Neural cell (in vitro differentiated cells): ENCODE data around the gene P2RY6. TPM values are rescaled to one million over a fixed set of nuclear protein-coding genes. Genes with fewer than 3 reads are reported as not detected.

Source experiments
- H2AFZ ChIP-seq: fragments of 200-600, 300-800 bp; sonication (generic), shearing (Covaris generic); 2 replicates; pipeline ENCODE4 v1.6.0; 2014; ENCODE audit warnings: low read depth, mild to moderate bottlenecking, antibody characterized with exemption, low read length, moderate library complexity
- H3F3A ChIP-seq: fragments of 200-600 bp; shearing (Covaris generic); 2 replicates; pipeline ENCODE4 v1.6.1; 2016; ENCODE audit warnings: mild to moderate bottlenecking, moderate library complexity, mixed read lengths, antibody characterized with exemption, low read length; ENCODE audit not compliant: insufficient read depth, poor library complexity, severe bottlenecking
- H3K27ac ChIP-seq: fragments of 200-600, 300-800 bp; sonication (generic), shearing (Covaris generic); 2 replicates; pipeline ENCODE4 v1.5.1; 2014; ENCODE audit warnings: mild to moderate bottlenecking, low read length, moderate library complexity
- H3K27me3 ChIP-seq: fragments of 300-800, 200-600 bp; sonication (generic), shearing (Covaris generic); 2 replicates; pipeline ENCODE4 v1.6.0; 2014; ENCODE audit warnings: mild to moderate bottlenecking, low read depth, low read length, moderate library complexity; ENCODE audit not compliant: insufficient read depth
- H3K36me3 ChIP-seq: fragments of 300-800, 200-600 bp; sonication (generic), shearing (Covaris generic); 2 replicates; pipeline ENCODE4 v1.5.1; 2014; ENCODE audit warnings: mild to moderate bottlenecking, antibody characterized with exemption, low read length, moderate library complexity; ENCODE audit not compliant: insufficient read depth
- H3K4me2 ChIP-seq: fragments of 300-800, 200-600 bp; sonication (generic), shearing (Covaris generic); 2 replicates; pipeline ENCODE4 v1.6.0; 2014; ENCODE audit warnings: mild to moderate bottlenecking, low read length
- H3K4me3 ChIP-seq: fragments of 300-800, 200-600 bp; sonication (generic), shearing (Covaris generic); 2 replicates; pipeline ENCODE4 v1.5.1; 2014; ENCODE audit warnings: mild to moderate bottlenecking, low read length, moderate library complexity
- H3K79me2 ChIP-seq: fragments of 200-600 bp; shearing (Covaris generic); replicated peaks from 2 replicates; pipeline ENCODE4 v1.6.0; 2014; ENCODE audit warnings: mild to moderate bottlenecking, low read length, moderate library complexity; ENCODE audit not compliant: insufficient read depth
- H3K9ac ChIP-seq: fragments of 300-800, 200-600 bp; sonication (generic), shearing (Covaris generic); 2 replicates; pipeline ENCODE4 v1.6.1; 2016; ENCODE audit warnings: mild to moderate bottlenecking, low read length, mixed read lengths
- H3K9me2 ChIP-seq: fragments of 200-600 bp; shearing (Covaris generic); 2 replicates; pipeline ENCODE4 v1.6.1; 2016; ENCODE audit warnings: mild to moderate bottlenecking, low read length, mixed read lengths; ENCODE audit not compliant: insufficient read depth
- H3K9me3 ChIP-seq: fragments of 200-600, 300-800 bp; sonication (generic), shearing (Covaris generic); 2 replicates; pipeline ENCODE4 v1.6.1; 2016; ENCODE audit warnings: mild to moderate bottlenecking, mixed run types, low read length, moderate library complexity, mixed read lengths
- H4K20me1 ChIP-seq: fragments of 200-600 bp; shearing (Covaris generic); 2 replicates; pipeline ENCODE4 v1.6.1; 2016; ENCODE audit warnings: mild to moderate bottlenecking, mixed run types; ENCODE audit not compliant: insufficient read depth
- EP300 ChIP-seq: fragments of 450-650 bp; conservative IDR thresholded peaks from 2 replicates; pipeline ENCODE4 v1.6.1; 2014; ENCODE audit warnings: antibody characterized with exemption, mild to moderate bottlenecking, moderate library complexity; ENCODE audit not compliant: poor library complexity, severe bottlenecking
- EZH2 ChIP-seq: fragments of 200-600, 300-800 bp; shearing (Covaris generic), sonication (generic); IDR thresholded peaks from 2 replicates; pipeline ENCODE4 v1.6.1; 2014; ENCODE audit warnings: antibody characterized with exemption, low read length, borderline replicate concordance, mild to moderate bottlenecking; ENCODE audit not compliant: insufficient read depth, poor library complexity, severe bottlenecking
- MXI1 ChIP-seq: fragments of 450-650 bp; conservative IDR thresholded peaks from 2 replicates; pipeline ENCODE4 v1.6.1; 2014; ENCODE audit warnings: antibody characterized with exemption, mild to moderate bottlenecking; ENCODE audit not compliant: poor library complexity, severe bottlenecking
- POLR2AphosphoS5 ChIP-seq: IDR thresholded peaks from 2 replicates; pipeline ENCODE4 v1.6.1; 2012
- RAD21 ChIP-seq: fragments of 450-650 bp; conservative IDR thresholded peaks from 2 replicates; pipeline ENCODE4 v1.6.1; 2014; ENCODE audit warnings: antibody characterized with exemption, mild to moderate bottlenecking, moderate library complexity
- SMC3 ChIP-seq: fragments of 450-650 bp; conservative IDR thresholded peaks from 2 replicates; pipeline ENCODE4 v1.6.1; 2014; ENCODE audit warnings: antibody characterized with exemption, mild to moderate bottlenecking, moderate library complexity; ENCODE audit not compliant: poor library complexity
- TAF1 ChIP-seq: IDR thresholded peaks from 2 replicates; pipeline ENCODE4 v1.6.1; 2012; ENCODE audit warnings: low read depth
- polyA plus RNA-seq: library from polyadenylated mRNA; depleted of rRNA; stranded (reverse); fragments of >200 nt; gene quantifications from 2 replicates; pipeline ENCODE4 v1.2.3, GENCODE V29; 2014
- TF ChIP-seq, protein P1 (sequence below): IDR thresholded peaks from 2 replicates; pipeline ENCODE4 v1.6.1; 2012; ENCODE audit warnings: borderline replicate concordance
- TF ChIP-seq, protein P2 (sequence below): fragments of 450-650 bp; IDR thresholded peaks from 2 replicates; pipeline ENCODE4 v1.5.1; 2014; ENCODE audit warnings: antibody characterized with exemption, mild to moderate bottlenecking, moderate library complexity; ENCODE audit not compliant: poor library complexity, severe bottlenecking

The P2RY6 gene
- polyA plus RNA-seq, 1 donor from 2014 or later: not detected

- no peaks in the 10 kb centered on the region for H3K9me3 ChIP-seq
- H3F3A ChIP-seq: no peaks in the 10 kb centered on the region
- H2AFZ ChIP-seq: no peak overlapping the region
- no peak overlapping the region for H3K4me2 ChIP-seq
- no peak for TF ChIP-seq EZH2
- TF ChIP-seq EP300: no peak
- TF ChIP-seq, protein P1, sequence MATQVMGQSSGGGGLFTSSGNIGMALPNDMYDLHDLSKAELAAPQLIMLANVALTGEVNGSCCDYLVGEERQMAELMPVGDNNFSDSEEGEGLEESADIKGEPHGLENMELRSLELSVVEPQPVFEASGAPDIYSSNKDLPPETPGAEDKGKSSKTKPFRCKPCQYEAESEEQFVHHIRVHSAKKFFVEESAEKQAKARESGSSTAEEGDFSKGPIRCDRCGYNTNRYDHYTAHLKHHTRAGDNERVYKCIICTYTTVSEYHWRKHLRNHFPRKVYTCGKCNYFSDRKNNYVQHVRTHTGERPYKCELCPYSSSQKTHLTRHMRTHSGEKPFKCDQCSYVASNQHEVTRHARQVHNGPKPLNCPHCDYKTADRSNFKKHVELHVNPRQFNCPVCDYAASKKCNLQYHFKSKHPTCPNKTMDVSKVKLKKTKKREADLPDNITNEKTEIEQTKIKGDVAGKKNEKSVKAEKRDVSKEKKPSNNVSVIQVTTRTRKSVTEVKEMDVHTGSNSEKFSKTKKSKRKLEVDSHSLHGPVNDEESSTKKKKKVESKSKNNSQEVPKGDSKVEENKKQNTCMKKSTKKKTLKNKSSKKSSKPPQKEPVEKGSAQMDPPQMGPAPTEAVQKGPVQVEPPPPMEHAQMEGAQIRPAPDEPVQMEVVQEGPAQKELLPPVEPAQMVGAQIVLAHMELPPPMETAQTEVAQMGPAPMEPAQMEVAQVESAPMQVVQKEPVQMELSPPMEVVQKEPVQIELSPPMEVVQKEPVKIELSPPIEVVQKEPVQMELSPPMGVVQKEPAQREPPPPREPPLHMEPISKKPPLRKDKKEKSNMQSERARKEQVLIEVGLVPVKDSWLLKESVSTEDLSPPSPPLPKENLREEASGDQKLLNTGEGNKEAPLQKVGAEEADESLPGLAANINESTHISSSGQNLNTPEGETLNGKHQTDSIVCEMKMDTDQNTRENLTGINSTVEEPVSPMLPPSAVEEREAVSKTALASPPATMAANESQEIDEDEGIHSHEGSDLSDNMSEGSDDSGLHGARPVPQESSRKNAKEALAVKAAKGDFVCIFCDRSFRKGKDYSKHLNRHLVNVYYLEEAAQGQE: no peak
- no peak for TF ChIP-seq MXI1
- no peak for TF ChIP-seq RAD21
- TF ChIP-seq, protein P2, sequence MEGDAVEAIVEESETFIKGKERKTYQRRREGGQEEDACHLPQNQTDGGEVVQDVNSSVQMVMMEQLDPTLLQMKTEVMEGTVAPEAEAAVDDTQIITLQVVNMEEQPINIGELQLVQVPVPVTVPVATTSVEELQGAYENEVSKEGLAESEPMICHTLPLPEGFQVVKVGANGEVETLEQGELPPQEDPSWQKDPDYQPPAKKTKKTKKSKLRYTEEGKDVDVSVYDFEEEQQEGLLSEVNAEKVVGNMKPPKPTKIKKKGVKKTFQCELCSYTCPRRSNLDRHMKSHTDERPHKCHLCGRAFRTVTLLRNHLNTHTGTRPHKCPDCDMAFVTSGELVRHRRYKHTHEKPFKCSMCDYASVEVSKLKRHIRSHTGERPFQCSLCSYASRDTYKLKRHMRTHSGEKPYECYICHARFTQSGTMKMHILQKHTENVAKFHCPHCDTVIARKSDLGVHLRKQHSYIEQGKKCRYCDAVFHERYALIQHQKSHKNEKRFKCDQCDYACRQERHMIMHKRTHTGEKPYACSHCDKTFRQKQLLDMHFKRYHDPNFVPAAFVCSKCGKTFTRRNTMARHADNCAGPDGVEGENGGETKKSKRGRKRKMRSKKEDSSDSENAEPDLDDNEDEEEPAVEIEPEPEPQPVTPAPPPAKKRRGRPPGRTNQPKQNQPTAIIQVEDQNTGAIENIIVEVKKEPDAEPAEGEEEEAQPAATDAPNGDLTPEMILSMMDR: no peak
- no peak for TF ChIP-seq SMC3
- TF ChIP-seq TAF1: no peak
- TF ChIP-seq POLR2AphosphoS5: no peak
- no peak overlapping the region for H3K4me3 ChIP-seq
- H3K9me2 ChIP-seq: no peaks in the 10 kb centered on the region
- H3K27me3 ChIP-seq: no peaks in the 10 kb centered on the region
- H3K36me3 ChIP-seq: no peaks in the 10 kb centered on the region
- H3K79me2 ChIP-seq: no peaks in the 10 kb centered on the region
- no peak overlapping the region for H3K9ac ChIP-seq
- no peaks in the 10 kb centered on the region for H4K20me1 ChIP-seq
- H3K27ac ChIP-seq: no peak overlapping the region
Measured at GRCh38 chr11:73290536-73290935, 18.4 kb downstream of the P2RY6 start.

- Histone ChIP-seq H4K20me1 (no peaks in the 10 kb centered on the region), H3K4me2 (no peak overlapping the region), H3K9me3 (no peaks in the 10 kb centered on the region), H3K27ac (no peak overlapping the region), H3F3A (no peaks in the 10 kb centered on the region), H2AFZ (no peak overlapping the region), H3K36me3 (no peaks in the 10 kb centered on the region), H3K79me2 (no peaks in the 10 kb centered on the region), H3K4me3 (no peak overlapping the region), H3K9me2 (no peaks in the 10 kb centered on the region), H3K27me3 (no peaks in the 10 kb centered on the region), H3K9ac (no peak overlapping the region)
- TF ChIP-seq, protein P2: no peak
- no peak for TF ChIP-seq POLR2AphosphoS5
- no peak for TF ChIP-seq MXI1
- no peak for TF ChIP-seq TAF1
- no peak for TF ChIP-seq SMC3
- TF ChIP-seq EZH2: no peak
- TF ChIP-seq, protein P1: no peak
- no peak for TF ChIP-seq EP300
- TF ChIP-seq RAD21: no peak
Measured at GRCh38 chr11:73291196-73291595, 19.1 kb downstream of the P2RY6 start.
